Rectal smooth muscle tissue (tissue), 1 donor: Measurements from ENCODE around the gene FAM204A.

Experiments used
- H3K27ac ChIP-seq: one replicate; pipeline ENCODE4 v1.7.0; 2013; ENCODE audit warnings: low read depth, low read length, inconsistent platforms
- H3K27me3 ChIP-seq: one replicate; pipeline ENCODE4 v1.7.0; 2013; ENCODE audit warnings: low read length; ENCODE audit not compliant: control insufficient read depth, insufficient read depth
- H3K36me3 ChIP-seq: one replicate; pipeline ENCODE4 v1.7.0; 2013; ENCODE audit warnings: low read length; ENCODE audit not compliant: control insufficient read depth, insufficient read depth
- H3K4me1 ChIP-seq: one replicate; pipeline ENCODE4 v1.7.0; 2013; ENCODE audit warnings: low read length; ENCODE audit not compliant: control insufficient read depth, insufficient read depth
- H3K4me3 ChIP-seq: one replicate; pipeline ENCODE4 v1.7.0; 2013; ENCODE audit warnings: low read length
- H3K9ac ChIP-seq: one replicate; pipeline ENCODE4 v1.7.0; 2013; ENCODE audit warnings: low read length

FAM204A gene

GRCh38 chr10:118355234-118355633, 13.1 kb upstream of the FAM204A start:
- no peak overlapping the region for H3K4me3 ChIP-seq
- no peak overlapping the region for H3K9ac ChIP-seq
- H3K4me1 ChIP-seq, result no peaks in the 10 kb centered on the region
- no peaks in the 10 kb centered on the region for H3K27me3 ChIP-seq
- no peaks in the 10 kb centered on the region for H3K36me3 ChIP-seq
- no peak overlapping the region for H3K27ac ChIP-seq

- Histone ChIP-seq H3K4me1 (no peaks in the 10 kb centered on the region), H3K36me3 (no peaks in the 10 kb centered on the region), H3K4me3 (no peak overlapping the region), H3K27ac (no peak overlapping the region), H3K9ac (no peak overlapping the region), H3K27me3 (no peaks in the 10 kb centered on the region)
Observed at GRCh38 chr10:118349235-118349634, 7.1 kb upstream of the FAM204A start.

- Histone ChIP-seq H3K27ac (no peak overlapping the region), H3K4me3 (no peak overlapping the region), H3K27me3 (no peaks in the 10 kb centered on the region), H3K4me1 (peaks cover 2% of the 10 kb centered on the region), H3K9ac (no peak overlapping the region), H3K36me3 (no peaks in the 10 kb centered on the region)
Observed at GRCh38 chr10:118343549-118343948, 1.4 kb upstream of the FAM204A start.

GRCh38 chr10:118343115-118343514, 991 bp upstream of the FAM204A start:
- Histone ChIP-seq H3K9ac (no peak overlapping the region), H3K4me3 (no peak overlapping the region), H3K4me1 (peaks cover 2% of the 10 kb centered on the region), H3K27ac (no peak overlapping the region), H3K36me3 (no peaks in the 10 kb centered on the region), H3K27me3 (no peaks in the 10 kb centered on the region)

- Histone ChIP-seq H3K27ac (no peak overlapping the region), H3K4me1 (peaks cover 2% of the 10 kb centered on the region), H3K27me3 (no peaks in the 10 kb centered on the region), H3K9ac (no peak overlapping the region), H3K4me3 (peak overlapping the region; percentile 98), H3K36me3 (no peaks in the 10 kb centered on the region)
Observed at GRCh38 chr10:118342638-118343020, 505 bp upstream of the FAM204A start.

GRCh38 chr10:118340486-118340885, 1.6 kb downstream of the FAM204A start:
- Histone ChIP-seq H3K4me3 (no peak overlapping the region), H3K27me3 (no peaks in the 10 kb centered on the region), H3K9ac (no peak overlapping the region), H3K4me1 (peaks cover 2% of the 10 kb centered on the region), H3K27ac (no peak overlapping the region), H3K36me3 (no peaks in the 10 kb centered on the region)

- H3K9ac ChIP-seq, result no peak overlapping the region
- H3K36me3 ChIP-seq, result peaks cover 6% of the 10 kb centered on the region
- no peak overlapping the region for H3K4me3 ChIP-seq
- H3K27ac ChIP-seq, result no peak overlapping the region
- H3K4me1 ChIP-seq, result peaks cover 2% of the 10 kb centered on the region
- H3K27me3 ChIP-seq, result no peaks in the 10 kb centered on the region
Observed at GRCh38 chr10:118339111-118339510, 3.0 kb downstream of the FAM204A start.

- no peaks in the 10 kb centered on the region for H3K27me3 ChIP-seq
- H3K4me3 ChIP-seq, result no peak overlapping the region
- H3K4me1 ChIP-seq, result peaks cover 2% of the 10 kb centered on the region
- peaks cover 6% of the 10 kb centered on the region for H3K36me3 ChIP-seq
- H3K9ac ChIP-seq, result no peak overlapping the region
- no peak overlapping the region for H3K27ac ChIP-seq
Observed at GRCh38 chr10:118337356-118337755, 4.8 kb downstream of the FAM204A start.

GRCh38 chr10:118333871-118334270, 8.3 kb downstream of the FAM204A start:
- peaks cover 6% of the 10 kb centered on the region for H3K36me3 ChIP-seq
- H3K4me3 ChIP-seq, result no peak overlapping the region
- H3K4me1 ChIP-seq, result no peaks in the 10 kb centered on the region
- no peaks in the 10 kb centered on the region for H3K27me3 ChIP-seq
- H3K9ac ChIP-seq, result no peak overlapping the region
- H3K27ac ChIP-seq, result no peak overlapping the region

- Histone ChIP-seq H3K4me3 (no peak overlapping the region), H3K27ac (no peak overlapping the region), H3K4me1 (no peaks in the 10 kb centered on the region), H3K36me3 (peaks cover 6% of the 10 kb centered on the region), H3K9ac (no peak overlapping the region), H3K27me3 (no peaks in the 10 kb centered on the region)
Observed at GRCh38 chr10:118332948-118333710, 9.0 kb downstream of the FAM204A start.

GRCh38 chr10:118332236-118332635, 9.9 kb downstream of the FAM204A start:
- H3K27ac ChIP-seq, result no peak overlapping the region
- H3K36me3 ChIP-seq, result peaks cover 9% of the 10 kb centered on the region
- no peaks in the 10 kb centered on the region for H3K4me1 ChIP-seq
- H3K27me3 ChIP-seq, result no peaks in the 10 kb centered on the region
- H3K4me3 ChIP-seq, result no peak overlapping the region
- no peak overlapping the region for H3K9ac ChIP-seq

- Histone ChIP-seq H3K4me1 (no peaks in the 10 kb centered on the region), H3K36me3 (peaks cover 9% of the 10 kb centered on the region), H3K27ac (no peak overlapping the region), H3K9ac (no peak overlapping the region), H3K27me3 (no peaks in the 10 kb centered on the region), H3K4me3 (no peak overlapping the region)
Observed at GRCh38 chr10:118330295-118331076, 11.6 kb downstream of the FAM204A start.

- Histone ChIP-seq H3K36me3 (peaks cover 3% of the 10 kb centered on the region), H3K9ac (no peak overlapping the region)
Observed at GRCh38 chr10:118324140-118324539, 18.0 kb downstream of the FAM204A start.

More at GRCh38 chr10:118324140-118324539, 18.0 kb downstream of the FAM204A start:
- Histone ChIP-seq H3K4me3 (no peak overlapping the region), H3K4me1 (no peaks in the 10 kb centered on the region), H3K27me3 (no peaks in the 10 kb centered on the region), H3K27ac (no peak overlapping the region)
